Retinal pigment epithelial cell (primary cell): Measurements from ENCODE around the gene RUVBL1.

Experiments used
- DNase-seq: peaks from one replicate; pipeline ENCODE4 v3.0.0-alpha.2; 2010; ENCODE audit warnings: low read depth
- H3K4me3 ChIP-seq: 2 replicates; pipeline ENCODE4 v1.5.1; 2011; ENCODE audit warnings: mild to moderate bottlenecking, low read length, control low read depth, moderate library complexity
- TF ChIP-seq, protein P1 (sequence below): conservative IDR thresholded peaks from 2 replicates; pipeline ENCODE4 v1.5.1; 2011; ENCODE audit warnings: low read depth, low read length, control low read depth, inconsistent platforms

Gene RUVBL1

DNA sequence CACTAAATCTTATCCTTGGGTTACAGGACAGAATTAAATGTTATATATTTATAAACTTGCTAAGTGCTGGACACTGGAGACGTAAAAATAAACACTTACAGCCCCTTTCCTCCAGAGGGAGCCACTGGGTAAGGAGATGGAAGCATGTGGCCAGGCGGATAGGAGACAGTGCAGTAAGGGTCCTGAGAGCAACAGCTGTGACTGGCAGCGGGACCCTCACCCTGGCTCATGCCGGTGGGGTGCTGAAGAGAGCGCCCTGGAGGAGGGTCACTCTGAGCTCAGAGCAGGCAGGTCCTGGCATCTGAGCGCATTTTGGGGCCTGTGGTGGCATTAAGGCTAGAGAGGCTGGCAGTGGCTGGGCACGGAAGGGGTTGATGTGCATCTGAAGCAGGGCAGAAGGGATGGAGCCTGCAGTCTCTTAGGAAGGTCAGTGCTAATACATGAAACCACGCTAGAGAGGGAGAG, 55.4 kb downstream of the RUVBL1 start:
- no peak overlapping the region for H3K4me3 ChIP-seq
- TF ChIP-seq, protein P1, sequence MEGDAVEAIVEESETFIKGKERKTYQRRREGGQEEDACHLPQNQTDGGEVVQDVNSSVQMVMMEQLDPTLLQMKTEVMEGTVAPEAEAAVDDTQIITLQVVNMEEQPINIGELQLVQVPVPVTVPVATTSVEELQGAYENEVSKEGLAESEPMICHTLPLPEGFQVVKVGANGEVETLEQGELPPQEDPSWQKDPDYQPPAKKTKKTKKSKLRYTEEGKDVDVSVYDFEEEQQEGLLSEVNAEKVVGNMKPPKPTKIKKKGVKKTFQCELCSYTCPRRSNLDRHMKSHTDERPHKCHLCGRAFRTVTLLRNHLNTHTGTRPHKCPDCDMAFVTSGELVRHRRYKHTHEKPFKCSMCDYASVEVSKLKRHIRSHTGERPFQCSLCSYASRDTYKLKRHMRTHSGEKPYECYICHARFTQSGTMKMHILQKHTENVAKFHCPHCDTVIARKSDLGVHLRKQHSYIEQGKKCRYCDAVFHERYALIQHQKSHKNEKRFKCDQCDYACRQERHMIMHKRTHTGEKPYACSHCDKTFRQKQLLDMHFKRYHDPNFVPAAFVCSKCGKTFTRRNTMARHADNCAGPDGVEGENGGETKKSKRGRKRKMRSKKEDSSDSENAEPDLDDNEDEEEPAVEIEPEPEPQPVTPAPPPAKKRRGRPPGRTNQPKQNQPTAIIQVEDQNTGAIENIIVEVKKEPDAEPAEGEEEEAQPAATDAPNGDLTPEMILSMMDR, result peak; percentile 76
- DNase-seq, result no peak

DNA sequence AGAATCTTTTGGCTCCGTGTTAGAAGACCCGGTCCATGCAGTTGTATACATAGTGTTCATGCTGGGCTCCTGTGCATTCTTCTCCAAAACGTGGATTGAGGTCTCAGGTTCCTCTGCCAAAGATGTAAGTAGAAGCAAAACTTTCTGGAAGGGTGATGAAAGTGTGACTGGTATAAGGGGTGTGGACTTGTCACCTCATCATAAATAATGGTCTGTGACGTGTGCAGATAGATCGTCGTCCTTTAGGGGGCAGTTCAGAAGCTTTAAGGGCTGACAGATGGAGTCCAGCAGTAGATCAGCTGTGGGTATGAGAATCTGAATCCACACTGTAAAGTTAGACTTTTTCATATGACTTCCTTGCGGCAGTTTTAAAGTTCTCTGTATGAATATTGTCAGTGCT, 56.1 kb downstream of the RUVBL1 start:
- TF ChIP-seq, protein P1, result no peak
- no peak overlapping the region for H3K4me3 ChIP-seq
- no peak for DNase-seq

DNA sequence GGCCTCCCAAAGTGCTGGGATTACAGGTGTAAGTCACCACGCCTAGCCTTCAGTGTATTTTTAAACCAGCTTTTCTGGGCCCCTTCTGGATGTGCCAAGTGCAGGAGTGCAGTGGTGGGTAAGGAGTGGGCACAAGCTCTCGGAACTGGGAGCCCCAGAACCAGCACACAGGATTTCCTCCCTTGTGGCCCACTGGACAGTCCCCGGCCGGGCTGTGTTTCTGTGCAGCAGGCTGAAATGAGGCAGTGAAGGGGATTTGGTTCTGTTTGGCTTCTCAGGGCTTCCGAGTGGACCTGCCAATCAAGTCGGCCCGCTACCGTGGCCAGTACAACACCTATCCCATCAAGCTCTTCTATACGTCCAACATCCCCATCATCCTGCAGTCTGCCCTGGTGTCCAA, 56.9 kb downstream of the RUVBL1 start:
- no peak for DNase-seq
- H3K4me3 ChIP-seq, result no peak overlapping the region
- TF ChIP-seq, protein P1, result no peak

DNA sequence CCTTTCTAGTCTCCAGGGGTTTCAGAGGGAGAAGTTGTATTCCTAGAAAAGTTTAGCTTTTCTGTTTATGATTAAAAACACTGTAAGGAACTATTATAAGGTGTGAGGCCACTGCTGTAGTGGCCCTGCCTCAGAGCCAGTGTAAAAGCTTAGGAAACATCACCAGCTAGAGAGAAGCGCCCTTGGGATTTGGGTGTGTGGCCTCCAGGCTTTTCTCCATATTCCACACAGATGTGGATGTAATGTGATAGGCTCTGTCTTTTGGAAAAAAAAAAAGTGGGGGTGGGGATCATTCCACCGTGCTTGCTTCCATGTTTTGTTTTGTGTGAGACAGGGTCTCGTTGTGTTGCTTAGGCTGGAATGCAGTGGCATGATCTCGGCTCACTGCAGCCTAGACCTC, 57.5 kb downstream of the RUVBL1 start:
- TF ChIP-seq, protein P1, result no peak
- DNase-seq, result no peak
- H3K4me3 ChIP-seq, result no peak overlapping the region

DNA sequence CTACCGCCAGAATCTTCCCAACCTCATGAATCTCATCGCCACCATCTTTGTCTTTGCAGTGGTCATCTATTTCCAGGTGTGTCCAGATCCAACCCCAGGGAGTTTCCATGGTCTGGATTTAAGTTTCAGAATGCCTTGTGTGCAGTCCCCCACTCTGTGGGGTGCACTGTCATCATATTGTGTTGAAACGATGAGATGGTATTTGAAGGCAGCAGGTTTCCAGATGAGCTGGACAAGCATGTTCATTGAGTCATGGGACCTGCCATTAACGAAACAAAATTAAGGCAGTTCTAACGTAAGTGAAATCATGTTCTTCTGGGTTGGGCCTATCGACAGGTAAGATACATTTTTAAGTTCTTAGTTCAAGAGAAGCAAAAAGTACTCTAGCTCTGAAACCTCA, 58.6 kb downstream of the RUVBL1 start:
- no peak overlapping the region for H3K4me3 ChIP-seq
- TF ChIP-seq, protein P1, result no peak
- DNase-seq, result no peak

DNA sequence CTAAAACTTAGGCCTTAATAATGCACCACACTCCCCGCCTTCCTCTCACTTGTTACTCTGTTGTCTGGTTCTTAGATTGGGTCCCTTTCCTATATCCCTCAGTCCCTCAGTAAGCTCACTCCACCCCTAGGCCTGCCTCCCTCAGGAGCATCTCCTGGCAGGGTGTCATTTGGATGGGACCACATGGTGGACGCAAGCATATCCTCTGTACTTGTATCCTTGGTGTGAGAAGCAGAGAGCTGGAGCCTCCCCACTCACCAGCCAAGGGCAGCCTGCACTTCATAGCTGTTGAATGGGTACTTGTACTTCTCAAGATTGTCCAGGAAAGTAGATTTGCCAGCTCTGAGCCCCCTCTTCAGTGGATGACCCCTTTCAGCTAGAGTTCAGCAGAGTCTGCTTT, 59.7 kb downstream of the RUVBL1 start:
- DNase-seq, result no peak
- no peak overlapping the region for H3K4me3 ChIP-seq
- TF ChIP-seq, protein P1, result no peak

DNA sequence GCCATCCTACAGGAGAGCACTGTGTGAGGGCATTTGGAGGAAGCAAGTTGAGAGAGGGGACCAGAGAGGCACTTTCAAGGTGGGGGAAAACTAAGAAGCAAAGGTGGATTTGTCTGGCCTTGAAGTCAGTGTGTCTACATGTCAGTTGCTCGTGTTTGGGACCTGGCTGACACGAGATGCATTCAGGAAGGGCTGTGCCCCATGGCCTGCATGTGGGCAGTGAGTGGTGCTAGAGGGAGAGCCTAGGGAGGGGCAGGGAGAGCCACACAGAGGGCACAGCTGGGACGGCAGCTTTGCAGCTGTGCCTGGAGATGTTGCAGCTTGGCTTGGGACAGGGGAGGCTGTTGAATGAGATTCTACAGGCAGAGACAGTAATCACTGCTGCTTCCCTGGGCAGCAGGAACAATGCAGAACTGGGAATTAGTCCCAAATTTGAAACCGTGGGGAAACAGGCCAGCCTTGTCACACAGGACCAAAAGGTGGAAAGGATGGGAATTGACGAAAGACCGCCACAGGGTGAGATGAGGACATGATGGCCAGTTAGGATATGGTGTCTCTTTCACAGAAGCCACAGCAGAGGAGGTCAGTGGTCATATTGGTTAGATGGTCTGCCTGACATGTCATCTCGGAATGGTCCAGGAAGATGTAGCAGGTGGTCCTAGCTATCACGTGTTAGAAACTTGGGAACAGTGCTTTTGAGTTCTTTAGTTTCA, 61.4 kb downstream of the RUVBL1 start:
- TF ChIP-seq, protein P1, result no peak
- DNase-seq, result no peak
- no peak overlapping the region for H3K4me3 ChIP-seq
